HEK293 (cell line): ENCODE results near the gene COX5A.

Experiments
- BCL11B ChIP-seq: fragments of 450-650 bp; formaldehyde crosslinking; IDR thresholded peaks from 2 replicates; pipeline ENCODE4 v1.5.1; 2016; ENCODE audit warnings: low read depth, missing biosample characterization, missing genetic modification characterization
- EGR2 ChIP-seq: fragments of 450-650 bp; formaldehyde crosslinking; IDR thresholded peaks from 2 replicates; pipeline ENCODE4 v1.5.1; 2016; ENCODE audit warnings: low read depth, missing biosample characterization, missing genetic modification characterization
- KLF8 ChIP-seq: fragments of 450-650 bp; formaldehyde crosslinking; IDR thresholded peaks from 2 replicates; pipeline ENCODE4 v1.5.1; 2016; ENCODE audit warnings: missing biosample characterization, missing genetic modification characterization
- YY2 ChIP-seq: fragments of 450-650 bp; formaldehyde crosslinking; IDR thresholded peaks from 2 replicates; pipeline ENCODE4 v1.5.1; 2016; ENCODE audit warnings: missing biosample characterization, missing genetic modification characterization
- ZBTB20 ChIP-seq: fragments of 450-650 bp; formaldehyde crosslinking; IDR thresholded peaks from 2 replicates; pipeline ENCODE4 v1.5.1; 2016; ENCODE audit warnings: missing biosample characterization, missing genetic modification characterization
- ZBTB8A ChIP-seq: fragments of 450-650 bp; formaldehyde crosslinking; IDR thresholded peaks from 2 replicates; pipeline ENCODE4 v1.5.1; 2016; ENCODE audit warnings: missing biosample characterization, missing genetic modification characterization
- ZIC2 ChIP-seq: fragments of 450-650 bp; formaldehyde crosslinking; IDR thresholded peaks from 2 replicates; pipeline ENCODE4 v1.5.1; 2016; ENCODE audit warnings: missing biosample characterization, missing genetic modification characterization
- ZNF114 ChIP-seq: fragments of 450-650 bp; formaldehyde crosslinking; IDR thresholded peaks from 2 replicates; pipeline ENCODE4 v1.5.0; 2017; ENCODE audit warnings: missing biosample characterization, missing genetic modification characterization
- ZNF24 ChIP-seq: fragments of 450-650 bp; formaldehyde crosslinking; IDR thresholded peaks from 2 replicates; pipeline ENCODE4 v1.5.1; 2016; ENCODE audit warnings: missing biosample characterization, missing genetic modification characterization
- ZNF394 ChIP-seq: fragments of 450-650 bp; formaldehyde crosslinking; IDR thresholded peaks from 2 replicates; pipeline ENCODE4 v1.5.1; 2016; ENCODE audit warnings: missing biosample characterization, missing genetic modification characterization, mild to moderate bottlenecking, moderate library complexity, borderline replicate concordance
- ZNF423 ChIP-seq: fragments of 450-650 bp; formaldehyde crosslinking; IDR thresholded peaks from 2 replicates; pipeline ENCODE4 v1.5.1; 2016; ENCODE audit warnings: missing biosample characterization, missing genetic modification characterization
- ZNF544 ChIP-seq: fragments of 450-650 bp; formaldehyde crosslinking; IDR thresholded peaks from 2 replicates; pipeline ENCODE4 v1.5.0; 2017; ENCODE audit warnings: missing biosample characterization, missing genetic modification characterization
- ZNF560 ChIP-seq: fragments of 450-650 bp; formaldehyde crosslinking; IDR thresholded peaks from 2 replicates; pipeline ENCODE4 v1.5.1; 2017; ENCODE audit warnings: missing biosample characterization, missing genetic modification characterization, borderline replicate concordance
- ZNF561 ChIP-seq: fragments of 450-650 bp; IDR thresholded peaks from 2 replicates; pipeline ENCODE4 v1.5.1; 2018; ENCODE audit warnings: missing biosample characterization, missing genetic modification characterization, borderline replicate concordance
- TF ChIP-seq, protein P1 (sequence below): fragments of 450-650 bp; formaldehyde crosslinking; IDR thresholded peaks from 2 replicates; pipeline ENCODE4 v1.5.1; 2016; ENCODE audit warnings: missing biosample characterization, missing genetic modification characterization
- TF ChIP-seq, protein P2 (sequence below): fragments of 450-650 bp; formaldehyde crosslinking; IDR thresholded peaks from 2 replicates; pipeline ENCODE4 v1.5.1; 2016; ENCODE audit warnings: missing biosample characterization, missing genetic modification characterization
- TF ChIP-seq, protein P3 (sequence below): fragments of 450-650 bp; formaldehyde crosslinking; IDR thresholded peaks from 2 replicates; pipeline ENCODE4 v1.5.1; 2017; ENCODE audit warnings: missing biosample characterization, missing genetic modification characterization
- TF ChIP-seq, protein P4 (sequence below): fragments of 450-650 bp; formaldehyde crosslinking; IDR thresholded peaks from 2 replicates; pipeline ENCODE4 v1.5.1; 2016; ENCODE audit warnings: missing biosample characterization, missing genetic modification characterization
- TF ChIP-seq, protein P5 (sequence below): fragments of 450-650 bp; formaldehyde crosslinking; IDR thresholded peaks from 2 replicates; pipeline ENCODE4 v1.5.1; 2016; ENCODE audit warnings: missing biosample characterization, missing genetic modification characterization
- TF ChIP-seq, protein P6 (sequence below): fragments of 450-650 bp; formaldehyde crosslinking; IDR thresholded peaks from 2 replicates; pipeline ENCODE4 v1.5.1; 2016; ENCODE audit warnings: missing biosample characterization, missing genetic modification characterization
- TF ChIP-seq, protein P7 (sequence below): fragments of 450-650 bp; formaldehyde crosslinking; IDR thresholded peaks from 2 replicates; pipeline ENCODE4 v1.5.1; 2016; ENCODE audit warnings: missing biosample characterization, missing genetic modification characterization

Gene COX5A

DNA sequence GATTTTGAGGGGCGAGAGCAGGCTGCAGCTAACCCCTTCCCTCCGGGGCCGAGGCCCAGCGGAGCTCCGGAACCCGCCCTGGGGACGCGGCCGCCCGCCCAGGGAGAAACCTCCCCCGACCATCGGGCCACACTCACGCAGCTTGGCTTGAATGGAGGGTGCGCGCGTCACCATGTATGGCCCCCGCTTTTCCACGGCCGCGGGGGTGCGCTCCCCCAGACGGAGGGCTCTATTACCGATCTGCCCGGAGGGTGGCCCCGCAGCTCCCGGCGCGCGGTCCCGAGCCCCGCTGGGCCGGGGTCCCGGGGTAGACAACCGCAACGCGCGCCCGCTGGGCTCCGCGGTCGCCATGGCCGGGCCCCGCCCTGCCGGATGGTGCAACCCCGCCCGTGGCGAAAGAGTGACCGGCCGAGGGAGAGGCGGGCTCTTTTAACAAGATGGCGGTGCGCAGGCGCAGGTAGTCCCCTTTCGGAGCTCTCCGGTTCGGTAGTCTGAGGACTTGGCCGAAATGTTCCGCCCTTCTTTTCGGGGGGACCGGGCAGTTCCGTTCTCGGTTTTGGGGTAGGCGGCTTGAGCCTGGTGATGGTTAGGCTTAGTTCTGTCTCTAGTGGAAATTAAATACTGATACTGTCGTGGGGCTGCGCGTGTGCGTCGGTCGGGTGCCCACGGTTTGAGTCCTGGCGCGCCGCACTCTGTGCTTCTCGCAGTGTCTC lies 31.3 kb downstream of the COX5A start, which contains the start of gene FAM219B (continued):
- TF ChIP-seq, protein P1, sequence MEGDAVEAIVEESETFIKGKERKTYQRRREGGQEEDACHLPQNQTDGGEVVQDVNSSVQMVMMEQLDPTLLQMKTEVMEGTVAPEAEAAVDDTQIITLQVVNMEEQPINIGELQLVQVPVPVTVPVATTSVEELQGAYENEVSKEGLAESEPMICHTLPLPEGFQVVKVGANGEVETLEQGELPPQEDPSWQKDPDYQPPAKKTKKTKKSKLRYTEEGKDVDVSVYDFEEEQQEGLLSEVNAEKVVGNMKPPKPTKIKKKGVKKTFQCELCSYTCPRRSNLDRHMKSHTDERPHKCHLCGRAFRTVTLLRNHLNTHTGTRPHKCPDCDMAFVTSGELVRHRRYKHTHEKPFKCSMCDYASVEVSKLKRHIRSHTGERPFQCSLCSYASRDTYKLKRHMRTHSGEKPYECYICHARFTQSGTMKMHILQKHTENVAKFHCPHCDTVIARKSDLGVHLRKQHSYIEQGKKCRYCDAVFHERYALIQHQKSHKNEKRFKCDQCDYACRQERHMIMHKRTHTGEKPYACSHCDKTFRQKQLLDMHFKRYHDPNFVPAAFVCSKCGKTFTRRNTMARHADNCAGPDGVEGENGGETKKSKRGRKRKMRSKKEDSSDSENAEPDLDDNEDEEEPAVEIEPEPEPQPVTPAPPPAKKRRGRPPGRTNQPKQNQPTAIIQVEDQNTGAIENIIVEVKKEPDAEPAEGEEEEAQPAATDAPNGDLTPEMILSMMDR, result peak; percentile 60
- TF ChIP-seq, protein P2, sequence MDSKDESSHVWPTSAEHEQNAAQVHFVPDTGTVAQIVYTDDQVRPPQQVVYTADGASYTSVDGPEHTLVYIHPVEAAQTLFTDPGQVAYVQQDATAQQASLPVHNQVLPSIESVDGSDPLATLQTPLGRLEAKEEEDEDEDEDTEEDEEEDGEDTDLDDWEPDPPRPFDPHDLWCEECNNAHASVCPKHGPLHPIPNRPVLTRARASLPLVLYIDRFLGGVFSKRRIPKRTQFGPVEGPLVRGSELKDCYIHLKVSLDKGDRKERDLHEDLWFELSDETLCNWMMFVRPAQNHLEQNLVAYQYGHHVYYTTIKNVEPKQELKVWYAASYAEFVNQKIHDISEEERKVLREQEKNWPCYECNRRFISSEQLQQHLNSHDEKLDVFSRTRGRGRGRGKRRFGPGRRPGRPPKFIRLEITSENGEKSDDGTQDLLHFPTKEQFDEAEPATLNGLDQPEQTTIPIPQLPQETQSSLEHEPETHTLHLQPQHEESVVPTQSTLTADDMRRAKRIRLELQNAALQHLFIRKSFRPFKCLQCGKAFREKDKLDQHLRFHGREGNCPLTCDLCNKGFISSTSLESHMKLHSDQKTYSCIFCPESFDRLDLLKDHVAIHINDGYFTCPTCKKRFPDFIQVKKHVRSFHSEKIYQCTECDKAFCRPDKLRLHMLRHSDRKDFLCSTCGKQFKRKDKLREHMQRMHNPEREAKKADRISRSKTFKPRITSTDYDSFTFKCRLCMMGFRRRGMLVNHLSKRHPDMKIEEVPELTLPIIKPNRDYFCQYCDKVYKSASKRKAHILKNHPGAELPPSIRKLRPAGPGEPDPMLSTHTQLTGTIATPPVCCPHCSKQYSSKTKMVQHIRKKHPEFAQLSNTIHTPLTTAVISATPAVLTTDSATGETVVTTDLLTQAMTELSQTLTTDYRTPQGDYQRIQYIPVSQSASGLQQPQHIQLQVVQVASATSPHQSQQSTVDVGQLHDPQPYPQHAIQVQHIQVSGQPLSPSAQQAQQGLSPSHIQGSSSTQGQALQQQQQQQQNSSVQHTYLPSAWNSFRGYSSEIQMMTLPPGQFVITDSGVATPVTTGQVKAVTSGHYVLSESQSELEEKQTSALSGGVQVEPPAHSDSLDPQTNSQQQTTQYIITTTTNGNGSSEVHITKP (tag by site-specific recombination), result peak; percentile 57; the same call in 1 of the 2 replicates
- 0 out of 2 replicates have a peak, but pooled peaks have one; percentile 77 for TF ChIP-seq KLF8 (tag by site-specific recombination)
- TF ChIP-seq ZNF394 (tag by site-specific recombination), result peak; percentile 8; the same call in 1 of the 2 replicates
- TF ChIP-seq BCL11B, result 0 out of 2 replicates have a peak, but pooled peaks have one; percentile 21
- TF ChIP-seq ZNF560 (tag by site-specific recombination), result no peak
- TF ChIP-seq, protein P3, sequence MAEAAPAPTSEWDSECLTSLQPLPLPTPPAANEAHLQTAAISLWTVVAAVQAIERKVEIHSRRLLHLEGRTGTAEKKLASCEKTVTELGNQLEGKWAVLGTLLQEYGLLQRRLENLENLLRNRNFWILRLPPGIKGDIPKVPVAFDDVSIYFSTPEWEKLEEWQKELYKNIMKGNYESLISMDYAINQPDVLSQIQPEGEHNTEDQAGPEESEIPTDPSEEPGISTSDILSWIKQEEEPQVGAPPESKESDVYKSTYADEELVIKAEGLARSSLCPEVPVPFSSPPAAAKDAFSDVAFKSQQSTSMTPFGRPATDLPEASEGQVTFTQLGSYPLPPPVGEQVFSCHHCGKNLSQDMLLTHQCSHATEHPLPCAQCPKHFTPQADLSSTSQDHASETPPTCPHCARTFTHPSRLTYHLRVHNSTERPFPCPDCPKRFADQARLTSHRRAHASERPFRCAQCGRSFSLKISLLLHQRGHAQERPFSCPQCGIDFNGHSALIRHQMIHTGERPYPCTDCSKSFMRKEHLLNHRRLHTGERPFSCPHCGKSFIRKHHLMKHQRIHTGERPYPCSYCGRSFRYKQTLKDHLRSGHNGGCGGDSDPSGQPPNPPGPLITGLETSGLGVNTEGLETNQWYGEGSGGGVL (tag by site-specific recombination), result peak; percentile 87
- no peak for TF ChIP-seq ZNF114 (tag by site-specific recombination)
- TF ChIP-seq ZNF561 (tag by site-specific recombination), result peak; percentile 73; the same call in 1 of the 2 replicates
- peak; percentile 79; the same call in 1 of the 2 replicates for TF ChIP-seq ZBTB20 (tag by site-specific recombination)
- TF ChIP-seq, protein P4, sequence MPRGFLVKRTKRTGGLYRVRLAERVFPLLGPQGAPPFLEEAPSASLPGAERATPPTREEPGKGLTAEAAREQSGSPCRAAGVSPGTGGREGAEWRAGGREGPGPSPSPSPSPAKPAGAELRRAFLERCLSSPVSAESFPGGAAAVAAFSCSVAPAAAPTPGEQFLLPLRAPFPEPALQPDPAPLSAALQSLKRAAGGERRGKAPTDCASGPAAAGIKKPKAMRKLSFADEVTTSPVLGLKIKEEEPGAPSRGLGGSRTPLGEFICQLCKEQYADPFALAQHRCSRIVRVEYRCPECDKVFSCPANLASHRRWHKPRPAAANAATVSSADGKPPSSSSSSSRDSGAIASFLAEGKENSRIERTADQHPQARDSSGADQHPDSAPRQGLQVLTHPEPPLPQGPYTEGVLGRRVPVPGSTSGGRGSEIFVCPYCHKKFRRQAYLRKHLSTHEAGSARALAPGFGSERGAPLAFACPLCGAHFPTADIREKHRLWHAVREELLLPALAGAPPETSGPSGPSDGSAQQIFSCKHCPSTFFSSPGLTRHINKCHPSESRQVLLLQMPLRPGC (tag by site-specific recombination), result 0 out of 2 replicates have a peak, but pooled peaks have one; percentile 32
- TF ChIP-seq, protein P5, sequence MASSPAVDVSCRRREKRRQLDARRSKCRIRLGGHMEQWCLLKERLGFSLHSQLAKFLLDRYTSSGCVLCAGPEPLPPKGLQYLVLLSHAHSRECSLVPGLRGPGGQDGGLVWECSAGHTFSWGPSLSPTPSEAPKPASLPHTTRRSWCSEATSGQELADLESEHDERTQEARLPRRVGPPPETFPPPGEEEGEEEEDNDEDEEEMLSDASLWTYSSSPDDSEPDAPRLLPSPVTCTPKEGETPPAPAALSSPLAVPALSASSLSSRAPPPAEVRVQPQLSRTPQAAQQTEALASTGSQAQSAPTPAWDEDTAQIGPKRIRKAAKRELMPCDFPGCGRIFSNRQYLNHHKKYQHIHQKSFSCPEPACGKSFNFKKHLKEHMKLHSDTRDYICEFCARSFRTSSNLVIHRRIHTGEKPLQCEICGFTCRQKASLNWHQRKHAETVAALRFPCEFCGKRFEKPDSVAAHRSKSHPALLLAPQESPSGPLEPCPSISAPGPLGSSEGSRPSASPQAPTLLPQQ (tag by site-specific recombination), result peak; percentile 73
- peak; percentile 47 for TF ChIP-seq EGR2 (tag by site-specific recombination)
- TF ChIP-seq YY2 (tag by site-specific recombination), result peak; percentile 60
- peak; percentile 93 for TF ChIP-seq ZIC2 (tag by site-specific recombination)
- TF ChIP-seq ZBTB8A (tag by site-specific recombination), result peak; percentile 54; the same call in 1 of the 2 replicates
- no peak for TF ChIP-seq ZNF544 (tag by site-specific recombination)
- TF ChIP-seq ZNF423, result peak; percentile 30; the same call in 1 of the 2 replicates
- TF ChIP-seq ZNF24, result peak; percentile 23; the same call in 1 of the 2 replicates
- TF ChIP-seq, protein P6, sequence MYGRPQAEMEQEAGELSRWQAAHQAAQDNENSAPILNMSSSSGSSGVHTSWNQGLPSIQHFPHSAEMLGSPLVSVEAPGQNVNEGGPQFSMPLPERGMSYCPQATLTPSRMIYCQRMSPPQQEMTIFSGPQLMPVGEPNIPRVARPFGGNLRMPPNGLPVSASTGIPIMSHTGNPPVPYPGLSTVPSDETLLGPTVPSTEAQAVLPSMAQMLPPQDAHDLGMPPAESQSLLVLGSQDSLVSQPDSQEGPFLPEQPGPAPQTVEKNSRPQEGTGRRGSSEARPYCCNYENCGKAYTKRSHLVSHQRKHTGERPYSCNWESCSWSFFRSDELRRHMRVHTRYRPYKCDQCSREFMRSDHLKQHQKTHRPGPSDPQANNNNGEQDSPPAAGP, result peak; percentile 22; the same call in 1 of the 2 replicates
- TF ChIP-seq, protein P7, sequence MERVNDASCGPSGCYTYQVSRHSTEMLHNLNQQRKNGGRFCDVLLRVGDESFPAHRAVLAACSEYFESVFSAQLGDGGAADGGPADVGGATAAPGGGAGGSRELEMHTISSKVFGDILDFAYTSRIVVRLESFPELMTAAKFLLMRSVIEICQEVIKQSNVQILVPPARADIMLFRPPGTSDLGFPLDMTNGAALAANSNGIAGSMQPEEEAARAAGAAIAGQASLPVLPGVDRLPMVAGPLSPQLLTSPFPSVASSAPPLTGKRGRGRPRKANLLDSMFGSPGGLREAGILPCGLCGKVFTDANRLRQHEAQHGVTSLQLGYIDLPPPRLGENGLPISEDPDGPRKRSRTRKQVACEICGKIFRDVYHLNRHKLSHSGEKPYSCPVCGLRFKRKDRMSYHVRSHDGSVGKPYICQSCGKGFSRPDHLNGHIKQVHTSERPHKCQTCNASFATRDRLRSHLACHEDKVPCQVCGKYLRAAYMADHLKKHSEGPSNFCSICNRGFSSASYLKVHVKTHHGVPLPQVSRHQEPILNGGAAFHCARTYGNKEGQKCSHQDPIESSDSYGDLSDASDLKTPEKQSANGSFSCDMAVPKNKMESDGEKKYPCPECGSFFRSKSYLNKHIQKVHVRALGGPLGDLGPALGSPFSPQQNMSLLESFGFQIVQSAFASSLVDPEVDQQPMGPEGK (tag by site-specific recombination), result peak; percentile 94
